ENCODE measurements around the gene HOXC10.
A peak's percentile ranks its signal among the peaks of the same experiment; 100 is the strongest.

HOXC10 gene

DNA sequence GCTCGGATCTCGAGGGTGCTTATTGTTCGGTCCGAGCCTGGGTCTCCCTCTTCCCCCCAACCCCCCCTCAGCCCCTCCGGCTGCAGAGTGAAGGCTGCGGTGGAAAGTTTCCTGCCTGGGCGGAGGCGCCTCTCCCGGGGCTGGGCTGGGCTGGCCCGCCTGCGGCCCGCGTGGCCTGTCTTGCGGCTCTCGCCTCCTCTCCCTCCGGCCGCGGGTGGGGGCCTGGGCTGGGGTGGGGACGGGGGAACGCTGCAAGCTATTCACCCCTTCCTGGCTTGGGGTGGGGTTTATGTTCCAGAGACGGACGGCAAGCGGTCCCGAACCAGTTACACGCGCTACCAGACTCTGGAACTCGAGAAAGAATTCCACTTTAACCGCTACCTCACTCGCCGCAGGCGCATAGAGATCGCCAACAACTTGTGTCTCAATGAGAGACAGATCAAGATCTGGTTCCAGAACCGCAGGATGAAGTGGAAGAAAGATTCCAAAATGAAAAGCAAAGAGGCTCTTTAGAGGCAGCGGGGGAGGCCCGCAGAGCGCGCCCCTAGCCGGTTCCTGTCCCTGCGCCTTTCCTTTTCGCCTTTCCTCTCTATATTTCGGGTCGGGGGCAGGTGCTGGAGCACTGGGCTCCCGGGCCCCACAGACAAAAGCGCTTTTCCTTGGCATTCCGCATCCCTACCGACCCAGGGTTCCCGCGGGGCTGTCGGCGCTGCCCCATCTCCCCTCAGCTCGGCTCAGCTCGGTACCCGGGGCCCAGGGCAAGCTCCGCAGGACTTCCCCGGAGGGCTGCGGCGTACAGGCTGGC, 49.2 kb downstream of the HOXC10 start:
- FAIRE-seq (no peak), DNase-seq (ENCODE audit: insufficient read length, low spot score) (no peak)
- no peak for TF ChIP-seq POLR2A (IDR thresholded peaks at IDR 0.05; ENCODE audit: low read depth, low read length)

- no peak for TF ChIP-seq POLR2A (IDR thresholded peaks at IDR 0.05; ENCODE audit: low read depth, low read length)
- DNase-seq (ENCODE audit: insufficient read length, low spot score) = no peak
- no peak for FAIRE-seq
Measured at GRCh38 chr12:54034785-54035310, 49.9 kb downstream of the HOXC10 start.

GRCh38 chr12:54035568-54036264, 50.8 kb downstream of the HOXC10 start:
- TF ChIP-seq POLR2A (IDR thresholded peaks at IDR 0.05; ENCODE audit: low read depth, low read length) = no peak
- FAIRE-seq (no peak), DNase-seq (ENCODE audit: insufficient read length, low spot score) (no peak)

- TF ChIP-seq POLR2A (IDR thresholded peaks at IDR 0.05; ENCODE audit: low read depth, low read length) = no peak
- peak; percentile 96 for DNase-seq (ENCODE audit: insufficient read length, low spot score)
- peak; percentile 84 for FAIRE-seq
Measured at GRCh38 chr12:54036620-54037359, 51.8 kb downstream of the HOXC10 start.

DNA sequence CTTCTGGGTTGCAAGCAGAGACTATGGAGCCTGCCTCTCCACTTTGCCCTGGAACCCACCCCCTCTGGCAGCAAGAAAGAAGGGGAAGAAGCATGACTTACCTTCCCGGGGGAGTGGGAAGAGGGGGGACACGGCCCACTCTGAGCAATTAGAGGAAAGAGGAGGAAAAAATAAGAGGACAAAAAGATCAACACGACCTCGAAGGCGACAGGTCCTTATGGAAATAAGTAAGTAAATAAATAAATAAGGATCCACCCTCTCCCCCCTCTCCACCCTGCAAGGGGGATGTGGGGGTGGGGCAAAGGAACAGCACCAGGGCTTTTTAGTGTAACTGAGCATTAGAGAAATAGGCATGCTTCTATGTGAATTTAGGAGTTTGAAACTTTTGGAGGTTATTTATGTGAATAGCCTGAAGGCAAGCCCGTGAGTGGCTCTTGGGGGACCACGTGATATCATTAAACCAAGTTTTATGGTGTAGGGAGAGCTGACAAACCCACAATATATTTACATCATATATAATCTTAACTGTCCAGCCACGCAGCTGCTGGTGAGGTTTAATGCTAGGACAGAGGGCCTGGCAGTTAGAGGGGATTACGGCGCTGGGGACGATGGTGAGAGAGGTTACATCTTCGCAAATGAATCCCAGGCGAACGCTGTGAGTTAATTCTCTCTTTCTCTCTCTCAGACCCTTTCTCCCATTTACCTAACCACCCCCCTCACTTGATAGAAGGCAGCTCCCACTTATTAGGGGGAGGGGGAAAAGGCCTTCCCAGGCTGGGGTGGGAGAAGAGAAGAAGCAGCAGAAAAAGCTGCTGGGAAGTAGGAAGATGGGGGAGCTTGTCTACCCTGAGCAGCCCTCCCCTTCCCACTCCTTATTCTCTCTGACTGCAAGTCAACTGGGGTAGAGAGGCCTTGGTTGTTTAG, 52.7 kb downstream of the HOXC10 start:
- FAIRE-seq = no peak

DNA sequence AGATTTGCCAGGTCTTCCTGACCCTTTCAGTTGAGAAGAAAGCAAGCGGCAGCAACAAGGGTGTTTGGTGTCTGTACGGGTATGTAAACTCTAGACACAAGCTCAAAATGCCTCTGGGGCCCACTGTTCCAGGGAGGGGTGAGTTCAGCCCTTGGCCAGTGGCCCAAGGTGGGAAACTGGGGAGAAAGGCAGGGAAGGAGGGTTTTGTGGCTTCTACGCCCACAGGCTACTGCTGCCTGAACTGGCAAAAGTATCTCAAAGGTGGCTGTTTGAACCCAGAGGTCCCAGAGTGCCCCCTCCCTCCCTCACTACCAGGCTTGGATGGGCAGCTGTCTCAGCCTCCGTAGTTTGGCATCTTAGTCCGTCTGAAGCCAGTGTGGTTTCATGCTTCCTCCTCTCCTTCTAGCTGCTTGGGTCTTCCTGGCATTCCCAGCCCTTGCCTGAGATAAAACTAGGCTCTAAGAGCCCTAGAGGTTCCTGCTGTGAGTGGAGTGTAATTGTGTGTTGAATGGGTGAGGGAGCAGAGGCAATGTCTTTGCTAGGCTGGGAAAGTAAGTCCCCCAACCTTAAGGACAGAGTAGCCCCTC, 53.4 kb downstream of the HOXC10 start:
- no peak for FAIRE-seq
- no peak for DNase-seq (ENCODE audit: insufficient read length, low spot score)
- TF ChIP-seq POLR2A (IDR thresholded peaks at IDR 0.05; ENCODE audit: low read depth, low read length) = no peak

More for the DNA sequence above, 52.7 kb downstream of the HOXC10 start:
- no peak for DNase-seq (ENCODE audit: insufficient read length, low spot score)
- TF ChIP-seq POLR2A (IDR thresholded peaks at IDR 0.05; ENCODE audit: low read depth, low read length) = no peak

GRCh38 chr12:54038871-54039414, 54.0 kb downstream of the HOXC10 start:
- FAIRE-seq (no peak), DNase-seq (ENCODE audit: insufficient read length, low spot score) (no peak)
- no peak for TF ChIP-seq POLR2A (IDR thresholded peaks at IDR 0.05; ENCODE audit: low read depth, low read length)

DNA sequence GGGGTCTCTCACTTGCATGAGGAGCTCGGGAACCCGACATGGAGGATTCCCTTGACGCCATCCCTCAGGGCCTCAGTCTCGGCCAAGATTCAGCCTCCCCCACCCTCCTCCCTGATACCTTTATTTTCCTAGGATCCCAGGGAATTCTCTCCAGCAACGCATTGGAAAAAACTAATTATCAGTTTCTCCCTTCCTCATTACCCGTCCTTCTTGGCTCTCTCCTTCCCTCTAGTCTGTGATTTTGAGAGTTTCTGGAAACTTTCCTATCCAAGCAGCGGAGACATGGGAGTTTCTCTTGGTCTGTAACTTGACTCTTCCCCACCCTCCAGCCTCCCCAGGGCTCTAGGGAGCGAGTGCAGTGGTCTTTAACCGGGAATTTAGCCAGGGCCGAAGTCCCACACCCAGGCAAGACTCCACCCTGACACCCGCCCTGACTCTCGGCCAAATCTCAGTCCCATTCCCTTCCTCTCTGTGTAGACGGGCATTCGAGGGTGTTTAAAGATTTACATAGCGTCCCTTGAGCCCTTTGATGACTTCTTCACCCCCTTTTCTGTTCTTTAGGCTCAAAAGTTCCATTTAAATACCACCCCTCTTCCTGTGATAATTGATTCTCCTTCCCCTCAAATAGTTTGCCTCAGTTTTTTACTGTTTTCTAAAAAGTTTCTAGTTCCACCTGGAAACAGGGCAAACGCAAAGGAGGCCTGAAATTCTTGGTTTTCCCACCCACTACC, 54.6 kb downstream of the HOXC10 start:
- no peak for DNase-seq (ENCODE audit: insufficient read length, low spot score)

More for the DNA sequence above, 54.6 kb downstream of the HOXC10 start:
- TF ChIP-seq POLR2A (IDR thresholded peaks at IDR 0.05; ENCODE audit: low read depth, low read length) = no peak
- no peak for FAIRE-seq

Data from H54 (cell line).